Gastroesophageal sphincter (tissue), 4 donors: ENCODE results near the gene RPEL1. TPM values are rescaled to one million over a fixed set of nuclear protein-coding genes. Genes with fewer than 3 reads are reported as not detected.
"Not testable (repeated sequence)": the region's sequence is repeated elsewhere in the genome, so short reads cannot be mapped to it uniquely, and the experiment has no call there.

Source experiments
- ATAC-seq: fragments of 150-250 bp; one replicate; pipeline ENCODE4 v1.9.1; 2016; ENCODE audit warnings: mild to moderate bottlenecking, moderate library complexity
- H3K27ac ChIP-seq, 4 donors: fragments of 200-600 bp; sonication (generic) in 3 of 4; 1 replicate in 3 of 4; 2 replicates in 1 of 4; pipeline ENCODE4 v1.5.1; 2016 to 2019
- H3K27me3 ChIP-seq: fragments of 200-600 bp; sonication (generic); one replicate; pipeline ENCODE4 v1.5.1; 2019
- H3K36me3 ChIP-seq, 2 donors: fragments of 200-600 bp; sonication (generic); one replicate each; pipeline ENCODE4 v1.5.1; 2019; ENCODE audit warnings: control low read depth in 1 of 2
- H3K4me1 ChIP-seq, 3 donors: fragments of 200-600 bp; sonication (generic); 1 replicate in 2 of 3; 2 replicates in 1 of 3; pipeline ENCODE4 v1.5.1; 2016 to 2019; ENCODE audit warnings: control low read depth in 2 of 3
- H3K4me3 ChIP-seq, 2 donors: fragments of 200-600 bp; sonication (generic); one replicate each; pipeline ENCODE4 v1.5.1; 2019; ENCODE audit warnings: mild to moderate bottlenecking in 1 of 2, moderate library complexity in 1 of 2
- H3K9me3 ChIP-seq, 3 donors: fragments of 200-600 bp; sonication (generic); one replicate each; pipeline ENCODE4 v1.5.1; 2017 to 2019; ENCODE audit warnings: control low read depth in 2 of 3
- CTCF ChIP-seq, 4 experiments: fragments of 200-600 bp in 2 of 4; fragments of 450-650 bp in 2 of 4; sonication (generic) in 1 of 4; IDR thresholded peaks; one replicate each; pipeline ENCODE4 v1.5.1; 2017 to 2019; ENCODE audit warnings: antibody characterized with exemption in 4 of 4, mild to moderate bottlenecking in 2 of 4, moderate library complexity in 2 of 4
- EP300 ChIP-seq: sonication (generic); formaldehyde crosslinking; IDR thresholded peaks from one replicate; pipeline ENCODE4 v1.6.1; 2017; ENCODE audit warnings: antibody characterized with exemption, mild to moderate bottlenecking
- POLR2A ChIP-seq, 2 donors: fragments of 450-650 bp; IDR thresholded peaks; one replicate each; pipeline ENCODE4 v1.6.1; 2017; ENCODE audit warnings: antibody characterized with exemption in 2 of 2, mild to moderate bottlenecking in 2 of 2, moderate library complexity in 1 of 2
- POLR2AphosphoS5 ChIP-seq: sonication (generic); formaldehyde crosslinking; IDR thresholded peaks from one replicate; pipeline ENCODE4 v1.6.1; 2017; ENCODE audit warnings: antibody characterized with exemption
- WGBS, 2 donors: methylation state at CpG; one replicate each; pipeline ENCODE4 v1.1.5; 2018; ENCODE audit warnings: low coverage in 1 of 2; 5-methylcytosine and 5-hydroxymethylcytosine counted together
- total RNA-seq, 4 donors: library from RNA; depleted of rRNA; stranded (reverse); fragments of >200 nt; gene quantifications; one replicate each; pipeline ENCODE4 v1.1.0, GENCODE V29; 2016

Gene RPEL1
- total RNA-seq, 4 donors from 2014 or later, result not detected

GRCh38 chr10:103254538-103255325 lies 9.0 kb downstream of the RPEL1 start:
- WGBS, 2 donors, result 57 to 73% methylated on average over 3 to 4 of the region's 4 CpGs
- TF ChIP-seq POLR2A (IDR thresholded peaks at IDR 0.05) (no peak), EP300 (no peak), CTCF (IDR thresholded peaks at IDR 0.05) (no peak), POLR2AphosphoS5 (no peak)
- Histone ChIP-seq H3K9me3 (no peaks in the 10 kb centered on the region), H3K36me3 (no peaks in the 10 kb centered on the region), H3K4me1 (no peaks in the 10 kb centered on the region), H3K27ac (no peak overlapping the region), H3K4me3 (no peak overlapping the region), H3K27me3 (no peaks in the 10 kb centered on the region)
- ATAC-seq, result no peak

- TF ChIP-seq EP300 (no peak), POLR2A (IDR thresholded peaks at IDR 0.05) (no peak), CTCF (IDR thresholded peaks at IDR 0.05) (no peak), POLR2AphosphoS5 (no peak)
- Histone ChIP-seq H3K4me1 (no peaks in the 10 kb centered on the region), H3K27ac (no peak overlapping the region), H3K4me3 (no peak overlapping the region), H3K27me3 (no peaks in the 10 kb centered on the region), H3K36me3 (no peaks in the 10 kb centered on the region), H3K9me3 (no peaks in the 10 kb centered on the region)
- WGBS, 2 donors, result 100% methylated on average over 1 of the region's 1 CpG
- ATAC-seq, result no peak
These were observed 10.9 kb downstream of the RPEL1 start for GRCh38 chr10:103256613-103257012.

DNA sequence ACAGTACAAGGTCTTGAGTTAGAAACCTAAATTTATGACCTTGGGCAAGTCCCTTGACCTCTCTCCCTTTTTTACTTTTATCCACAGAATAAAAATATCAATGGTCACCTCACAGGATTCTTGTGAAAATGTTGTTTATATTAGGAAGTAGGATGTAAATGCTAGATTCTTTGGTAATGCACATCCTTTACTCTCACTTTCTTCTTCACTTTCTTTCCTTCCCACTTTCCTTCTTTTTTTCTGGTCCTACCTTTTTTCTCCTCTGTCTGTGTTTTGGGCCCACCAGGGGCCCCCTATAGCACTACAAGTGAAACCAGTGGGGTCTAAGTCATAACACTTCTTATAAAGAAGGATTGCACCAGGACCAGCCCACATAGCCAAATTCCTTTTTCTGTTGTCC lies 12.1 kb downstream of the RPEL1 start:
- Histone ChIP-seq H3K27ac (no peak overlapping the region), H3K4me3 (no peak overlapping the region), H3K27me3 (peaks cover 4% of the 10 kb centered on the region), H3K36me3 (no peaks in the 10 kb centered on the region), H3K4me1 (no peaks in the 10 kb centered on the region), H3K9me3 (no peaks in the 10 kb centered on the region)
- no peak for TF ChIP-seq POLR2AphosphoS5
- TF ChIP-seq EP300, result no peak
- no peak for TF ChIP-seq POLR2A (IDR thresholded peaks at IDR 0.05)
- TF ChIP-seq CTCF (IDR thresholded peaks at IDR 0.05), result no peak
- ATAC-seq, result no peak

DNA sequence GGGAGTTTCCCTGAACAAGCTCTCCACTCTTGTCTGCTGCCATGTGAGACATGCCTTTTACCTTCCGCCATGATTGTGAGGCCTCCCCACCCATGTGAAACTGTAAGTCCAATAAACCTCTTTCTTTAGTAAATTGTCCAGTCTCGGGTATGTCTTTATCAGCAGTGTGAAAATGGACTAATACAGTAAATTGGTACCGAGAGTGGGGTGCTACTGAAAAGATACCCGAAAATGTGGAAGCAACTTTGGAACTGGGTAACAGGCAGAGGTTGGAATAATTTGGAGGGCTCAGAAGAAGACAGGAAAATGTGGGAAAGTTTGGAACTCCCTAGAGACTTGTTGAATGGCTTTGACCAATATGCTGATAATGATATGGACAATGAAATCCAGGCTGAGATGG lies 13.2 kb downstream of the RPEL1 start:
- WGBS, 2 donors, result 92 to 95% methylated on average over 3 to 4 of the region's 4 CpGs
- not testable (repeated sequence) for H3K36me3 ChIP-seq, ATAC-seq, H3K4me3 ChIP-seq, H3K4me1 ChIP-seq, H3K9me3 ChIP-seq, H3K27ac ChIP-seq
- peaks cover 15% of the 10 kb centered on the region for H3K27me3 ChIP-seq

DNA sequence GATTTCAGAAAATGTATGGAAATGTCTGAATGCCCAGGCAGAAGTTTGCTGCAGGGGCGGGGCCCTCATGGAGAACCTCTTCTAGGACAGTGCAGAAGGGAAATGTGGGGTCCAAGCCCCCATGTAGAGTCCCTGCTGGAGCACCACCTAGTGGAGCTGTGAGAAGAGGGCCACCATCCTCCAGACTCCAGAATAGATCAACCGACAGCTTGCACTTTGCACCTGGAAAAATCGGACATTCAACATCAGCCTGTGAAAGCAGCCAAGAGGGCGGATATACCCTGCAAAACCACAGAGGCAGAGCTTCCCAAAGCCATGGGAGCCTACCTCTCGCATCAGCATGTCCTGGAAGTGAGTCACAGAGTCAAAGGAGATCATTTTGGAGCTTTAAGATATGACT lies 14.3 kb downstream of the RPEL1 start:
- no peaks in the 10 kb centered on the region for H3K36me3 ChIP-seq
- no peak overlapping the region for H3K4me3 ChIP-seq
- WGBS, 2 donors, result 67% methylated on average over 1 of the region's 5 CpGs; no CpG with 5 or more reads in 1 of the 2 donors
- no peak for ATAC-seq
- no peak overlapping the region for H3K27ac ChIP-seq
- no peak for TF ChIP-seq EP300
- no peak for TF ChIP-seq CTCF (IDR thresholded peaks at IDR 0.05)
- no peak for TF ChIP-seq POLR2A (IDR thresholded peaks at IDR 0.05)
- TF ChIP-seq POLR2AphosphoS5, result no peak
- H3K27me3 ChIP-seq, result peaks cover 24% of the 10 kb centered on the region
- H3K9me3 ChIP-seq, result no peaks in the 10 kb centered on the region
- H3K4me1 ChIP-seq, result no peaks in the 10 kb centered on the region
